Tibial nerve (tissue), 4 donors: Measurements from ENCODE around the gene HAAO. TPM values are rescaled to one million over a fixed set of nuclear protein-coding genes. Genes with fewer than 3 reads are reported as not detected.
"Not testable (repeated sequence)": the region's sequence is repeated elsewhere in the genome, so short reads cannot be mapped to it uniquely, and the experiment has no call there.

Source experiments
- DNase-seq, 2 donors: peaks; one replicate each; pipeline ENCODE4 v3.0.0-alpha.2; 2019; ENCODE audit warnings: low spot score in 2 of 2
- H3K27ac ChIP-seq, 4 donors: fragments of 200-600 bp; sonication (generic) in 3 of 4; one replicate each; pipeline ENCODE4 v1.5.1; 2017 to 2019; ENCODE audit warnings: mild to moderate bottlenecking in 1 of 4
- H3K27me3 ChIP-seq, 2 donors: fragments of 200-600 bp; sonication (generic) in 1 of 2; one replicate each; pipeline versions ENCODE4 v1.5.1 to v1.6.0; 2017 to 2019
- H3K36me3 ChIP-seq, 3 donors: fragments of 200-600 bp; sonication (generic); one replicate each; pipeline ENCODE4 v1.5.1; 2018 to 2019
- H3K4me1 ChIP-seq, 4 donors: fragments of 200-600 bp; sonication (generic) in 3 of 4; one replicate each; pipeline ENCODE4 v1.5.1; 2017 to 2019
- H3K4me3 ChIP-seq, 4 donors: fragments of 200-600 bp; sonication (generic) in 3 of 4; one replicate each; pipeline ENCODE4 v1.5.1; 2017 to 2019; ENCODE audit warnings: mild to moderate bottlenecking in 1 of 4, moderate library complexity in 1 of 4
- H3K9me3 ChIP-seq, 4 donors: fragments of 200-600 bp; sonication (generic) in 3 of 4; one replicate each; pipeline ENCODE4 v1.5.1; 2017 to 2019
- EP300 ChIP-seq, 2 donors: sonication (generic); formaldehyde crosslinking; IDR thresholded peaks; one replicate each; pipeline ENCODE4 v1.6.1; 2017; ENCODE audit warnings: antibody characterized with exemption in 2 of 2, mild to moderate bottlenecking in 1 of 2
- POLR2A ChIP-seq, 2 donors: fragments of 450-650 bp; IDR thresholded peaks; one replicate each; pipeline ENCODE4 v1.6.1; 2017; ENCODE audit warnings: antibody characterized with exemption in 2 of 2, mild to moderate bottlenecking in 2 of 2, moderate library complexity in 2 of 2
- WGBS, 2 donors: methylation state at CpG; one replicate each; pipeline ENCODE4 v1.1.5; 2018; 5-methylcytosine and 5-hydroxymethylcytosine counted together
- total RNA-seq, 4 donors: library from RNA; depleted of rRNA; stranded (reverse); fragments of >200 nt; gene quantifications; one replicate each; pipeline ENCODE4 v1.1.0, GENCODE V29; 2016
- TF ChIP-seq, protein P1 (sequence below), 5 experiments: fragments of 200-600 bp in 3 of 5; fragments of 450-650 bp in 2 of 5; sonication (generic) in 3 of 5; IDR thresholded peaks; one replicate each; pipeline ENCODE4 v1.5.1; 2016 to 2019; ENCODE audit warnings: antibody characterized with exemption in 5 of 5, mild to moderate bottlenecking in 3 of 5, moderate library complexity in 2 of 5

Gene HAAO
- total RNA-seq, 4 donors from 2014 or later, result 5.9 to 24.1 (median 7.6) TPM

DNA sequence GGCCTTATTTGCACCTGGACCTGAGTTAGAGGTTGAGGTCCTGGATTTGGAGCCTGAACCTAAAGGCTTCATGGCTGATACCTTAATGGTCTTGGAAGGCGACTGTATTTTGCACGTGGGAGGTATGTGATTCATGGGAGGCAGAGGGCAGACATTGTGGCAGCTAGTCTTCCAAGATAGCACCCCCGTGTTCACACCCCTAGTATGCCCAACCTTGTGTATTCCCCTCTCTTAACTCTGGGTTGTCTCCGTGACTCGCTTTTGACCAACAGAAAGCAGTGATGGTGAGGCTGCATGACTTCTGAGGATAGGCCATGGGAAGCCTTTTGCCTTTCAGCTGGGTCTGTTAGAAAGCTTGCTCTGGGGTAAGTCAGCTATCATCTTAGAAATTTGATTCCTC, 45.8 kb upstream of the HAAO start:
- H3K4me1 ChIP-seq, result peaks cover 0 to 38% (median 4%) of the 10 kb centered on the region in 4 donors
- TF ChIP-seq EP300 (IDR thresholded peaks at IDR 0.05), result no peak
- TF ChIP-seq, protein P1, sequence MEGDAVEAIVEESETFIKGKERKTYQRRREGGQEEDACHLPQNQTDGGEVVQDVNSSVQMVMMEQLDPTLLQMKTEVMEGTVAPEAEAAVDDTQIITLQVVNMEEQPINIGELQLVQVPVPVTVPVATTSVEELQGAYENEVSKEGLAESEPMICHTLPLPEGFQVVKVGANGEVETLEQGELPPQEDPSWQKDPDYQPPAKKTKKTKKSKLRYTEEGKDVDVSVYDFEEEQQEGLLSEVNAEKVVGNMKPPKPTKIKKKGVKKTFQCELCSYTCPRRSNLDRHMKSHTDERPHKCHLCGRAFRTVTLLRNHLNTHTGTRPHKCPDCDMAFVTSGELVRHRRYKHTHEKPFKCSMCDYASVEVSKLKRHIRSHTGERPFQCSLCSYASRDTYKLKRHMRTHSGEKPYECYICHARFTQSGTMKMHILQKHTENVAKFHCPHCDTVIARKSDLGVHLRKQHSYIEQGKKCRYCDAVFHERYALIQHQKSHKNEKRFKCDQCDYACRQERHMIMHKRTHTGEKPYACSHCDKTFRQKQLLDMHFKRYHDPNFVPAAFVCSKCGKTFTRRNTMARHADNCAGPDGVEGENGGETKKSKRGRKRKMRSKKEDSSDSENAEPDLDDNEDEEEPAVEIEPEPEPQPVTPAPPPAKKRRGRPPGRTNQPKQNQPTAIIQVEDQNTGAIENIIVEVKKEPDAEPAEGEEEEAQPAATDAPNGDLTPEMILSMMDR (IDR thresholded peaks at IDR 0.05), result no peak
- TF ChIP-seq POLR2A (IDR thresholded peaks at IDR 0.05), result no peak
- 96 to 97% methylated on average over 5 of the region's 5 CpGs for WGBS, 2 donors
- no peaks in the 10 kb centered on the region for H3K9me3 ChIP-seq
- H3K4me3 ChIP-seq, result no peak overlapping the region
- H3K36me3 ChIP-seq, result no peaks in the 10 kb centered on the region
- no peak overlapping the region for H3K27ac ChIP-seq
- H3K27me3 ChIP-seq, result no peaks in the 10 kb centered on the region
- DNase-seq, result no peak

DNA sequence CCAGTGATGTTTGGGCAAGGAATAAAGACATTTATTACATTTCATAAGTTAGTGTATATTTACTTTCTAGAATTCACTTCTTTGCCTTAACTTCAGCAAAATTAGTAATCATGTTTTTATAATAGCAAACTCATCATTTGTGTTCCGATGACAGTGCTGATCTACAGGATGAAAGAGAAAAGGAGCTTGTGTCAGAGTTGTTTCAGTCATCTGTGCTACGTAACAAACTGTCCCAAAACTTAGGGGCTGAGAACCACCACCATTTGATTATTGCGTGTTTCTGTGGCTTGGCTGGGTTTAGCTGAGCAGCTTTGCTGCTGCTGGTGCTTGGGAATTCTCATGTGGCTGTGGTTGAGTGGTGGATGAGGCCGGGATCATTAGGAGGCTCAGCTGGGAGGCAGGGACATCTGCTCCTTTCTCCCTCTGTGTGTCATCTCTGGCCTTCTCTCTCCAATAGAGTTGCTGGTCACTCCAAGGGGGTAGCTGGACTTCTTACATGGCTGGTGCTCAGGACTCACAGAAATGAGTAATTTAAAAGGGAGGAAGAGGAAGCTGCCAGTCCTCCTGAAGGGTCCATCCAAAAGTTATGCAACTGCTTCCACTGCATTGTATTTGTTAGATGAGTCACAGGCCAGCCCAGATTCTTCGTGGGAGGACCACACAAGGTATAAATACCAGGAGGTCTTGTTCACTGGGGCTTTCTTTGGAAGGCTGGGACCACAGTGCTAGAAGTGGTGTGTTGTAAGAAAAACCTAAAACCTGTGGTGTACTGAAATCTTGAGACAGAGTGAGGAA, 43.4 kb upstream of the HAAO start:
- 73% methylated on average over 5 of the region's 5 CpGs for WGBS, 2 donors
- H3K36me3 ChIP-seq, result no peaks in the 10 kb centered on the region
- no peaks in the 10 kb centered on the region for H3K9me3 ChIP-seq
- peak overlapping the region in 3 of 4 donors; percentile 3 to 68 (median 53) for H3K27ac ChIP-seq
- peak in 1 of 2 donors; percentile 83 for TF ChIP-seq EP300 (IDR thresholded peaks at IDR 0.05)
- TF ChIP-seq POLR2A (IDR thresholded peaks at IDR 0.05), result no peak
- TF ChIP-seq, protein P1 (IDR thresholded peaks at IDR 0.05), result no peak
- H3K4me3 ChIP-seq, result no peak overlapping the region
- peak in 1 of 2 donors; percentile 75 for DNase-seq
- peaks cover 0 to 23% (median 2%) of the 10 kb centered on the region in 4 donors for H3K4me1 ChIP-seq
- H3K27me3 ChIP-seq, result no peaks in the 10 kb centered on the region

DNA sequence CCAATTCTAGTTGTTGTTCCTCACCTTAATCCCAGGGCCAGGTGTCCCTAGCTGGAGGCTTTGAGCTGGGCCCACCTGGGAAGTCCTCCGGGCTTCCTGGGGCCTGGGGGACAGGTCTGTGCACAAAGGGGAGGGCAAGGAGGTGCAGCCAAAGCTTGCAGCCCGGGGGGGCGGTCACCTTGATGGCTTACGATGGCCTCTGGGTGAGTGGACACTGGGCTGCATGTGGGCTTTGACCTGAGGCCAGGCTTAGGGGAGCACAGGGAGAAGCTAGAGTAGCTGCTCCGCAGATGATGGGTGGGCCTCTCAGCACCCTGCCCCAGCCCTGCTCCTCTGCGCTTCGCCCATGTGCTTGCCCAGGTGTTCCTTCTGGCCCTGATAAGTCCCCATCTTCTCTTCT, 41.8 kb upstream of the HAAO start:
- no peak overlapping the region for H3K4me3 ChIP-seq
- 94 to 99% methylated on average over 7 of the region's 7 CpGs for WGBS, 2 donors
- TF ChIP-seq EP300 (IDR thresholded peaks at IDR 0.05), result no peak
- TF ChIP-seq POLR2A (IDR thresholded peaks at IDR 0.05), result no peak
- TF ChIP-seq, protein P1 (IDR thresholded peaks at IDR 0.05), result no peak
- peaks cover 0 to 27% (median 9%) of the 10 kb centered on the region in 4 donors for H3K4me1 ChIP-seq
- H3K36me3 ChIP-seq, result no peaks in the 10 kb centered on the region
- H3K27me3 ChIP-seq, result no peaks in the 10 kb centered on the region
- DNase-seq, result no peak
- no peak overlapping the region for H3K27ac ChIP-seq
- no peaks in the 10 kb centered on the region for H3K9me3 ChIP-seq

DNA sequence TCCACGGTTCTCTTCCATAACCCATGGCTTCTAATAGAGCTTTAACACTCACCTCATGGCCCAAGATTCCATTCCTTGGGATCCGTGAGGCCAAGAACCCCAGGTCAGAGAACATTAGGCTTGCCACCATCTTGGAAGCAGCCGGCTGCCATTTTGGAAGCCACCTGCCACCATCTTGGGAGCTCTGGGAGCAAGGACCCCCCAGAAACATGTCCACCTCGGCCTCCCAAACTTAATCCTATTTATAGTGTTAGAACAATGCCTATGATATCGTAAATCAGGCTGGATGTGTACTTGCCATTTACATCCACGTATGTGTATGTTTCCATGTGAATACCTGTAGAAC, 39.9 kb upstream of the HAAO start:
- WGBS, 2 donors, result 80 to 93% methylated on average over 6 of the region's 6 CpGs

DNA sequence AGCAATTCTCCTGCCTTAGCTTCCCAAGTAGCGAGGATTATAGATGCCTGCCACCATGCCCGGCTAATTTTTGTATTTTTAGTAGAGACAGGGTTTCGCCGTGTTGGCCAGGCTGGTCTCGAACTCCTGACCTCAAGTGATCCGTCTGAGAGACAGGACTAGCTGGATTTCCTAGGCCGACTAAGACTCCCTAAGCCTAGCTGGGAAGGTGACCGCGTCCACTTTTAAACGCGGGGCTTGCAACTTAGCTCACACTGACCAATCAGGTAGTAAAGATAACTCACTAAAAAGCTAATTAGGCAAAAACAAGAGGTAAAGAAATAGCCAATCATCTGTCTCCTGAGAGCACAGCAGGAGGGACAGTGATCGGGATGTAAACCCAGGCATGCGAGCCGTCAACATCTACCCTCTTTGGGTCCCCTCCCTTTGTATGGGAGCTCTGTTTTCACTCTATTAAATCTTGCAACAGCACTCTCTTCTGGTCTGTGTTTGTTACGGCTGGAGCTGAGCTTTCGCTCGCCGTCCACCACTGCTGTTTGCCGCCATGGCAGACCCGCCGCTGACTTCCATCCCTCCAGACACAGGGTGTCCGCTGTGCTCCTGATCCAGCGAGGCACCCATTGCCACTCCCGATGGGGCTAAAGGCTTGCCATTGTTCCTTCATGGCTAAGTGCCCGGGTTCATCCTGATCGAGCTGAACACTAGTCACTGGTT, 39.3 kb upstream of the HAAO start:
- not testable (repeated sequence) for H3K9me3 ChIP-seq, H3K27me3 ChIP-seq, H3K27ac ChIP-seq, DNase-seq, H3K4me3 ChIP-seq, H3K36me3 ChIP-seq
- 89 to 93% methylated on average over 26 of the region's 26 CpGs for WGBS, 2 donors
- H3K4me1 ChIP-seq, result peaks cover 0 to 45% (median 18%) of the 10 kb centered on the region in 4 donors

More for the DNA sequence above, 39.9 kb upstream of the HAAO start:
- Histone ChIP-seq H3K27me3 (no peaks in the 10 kb centered on the region), H3K4me1 (peaks cover 0 to 46% (median 18%) of the 10 kb centered on the region in 4 donors), H3K27ac (no peak overlapping the region), H3K9me3 (no peaks in the 10 kb centered on the region), H3K4me3 (no peak overlapping the region), H3K36me3 (no peaks in the 10 kb centered on the region)
- no peak for DNase-seq
- TF ChIP-seq, protein P1 (IDR thresholded peaks at IDR 0.05), result no peak
- TF ChIP-seq EP300 (IDR thresholded peaks at IDR 0.05), result no peak
- no peak for TF ChIP-seq POLR2A (IDR thresholded peaks at IDR 0.05)
